Gastrocnemius medialis (tissue), 4 donors: ENCODE results near the gene SMIM44. TPM values are rescaled to one million over a fixed set of nuclear protein-coding genes. Genes with fewer than 3 reads are reported as not detected.
A peak's percentile ranks its signal among the peaks of the same experiment; 100 is the strongest.
"Not testable (repeated sequence)": the region's sequence is repeated elsewhere in the genome, so short reads cannot be mapped to it uniquely, and the experiment has no call there.

ENCODE experiments used
- ATAC-seq, 2 donors: fragments of 150-250 bp; one replicate each; pipeline ENCODE4 v1.9.1; 2016
- DNase-seq, 2 donors: peaks; one replicate each; pipeline ENCODE4 v3.0.0-alpha.2; 2019
- H3K27ac ChIP-seq, 4 donors: fragments of 200-600 bp; sonication (generic); 1 replicate in 1 of 4; 2 replicates in 3 of 4; pipeline ENCODE4 v1.5.1; 2016 to 2018; ENCODE audit warnings: mild to moderate bottlenecking in 2 of 4, moderate library complexity in 1 of 4
- H3K27me3 ChIP-seq, 3 donors: fragments of 200-600 bp; sonication (generic) in 2 of 3; 1 replicate in 1 of 3; 2 replicates in 2 of 3; pipeline versions ENCODE4 v1.5.1 to v1.6.0; 2016 to 2019; ENCODE audit warnings: mild to moderate bottlenecking in 1 of 3, moderate library complexity in 1 of 3
- H3K36me3 ChIP-seq, 2 donors: fragments of 200-600 bp; sonication (generic) in 1 of 2; one replicate each; pipeline ENCODE4 v1.5.1; 2017 to 2018
- H3K4me1 ChIP-seq, 2 donors: fragments of 200-600 bp; sonication (generic) in 1 of 2; one replicate each; pipeline ENCODE4 v1.5.1; 2016 to 2017; ENCODE audit warnings: mild to moderate bottlenecking in 2 of 2
- H3K4me3 ChIP-seq, 4 donors: fragments of 200-600 bp; sonication (generic) in 3 of 4; 1 replicate in 1 of 4; 2 replicates in 3 of 4; pipeline ENCODE4 v1.5.1; 2016 to 2019; ENCODE audit warnings: mild to moderate bottlenecking in 2 of 4
- H3K9me3 ChIP-seq, 3 donors: fragments of 200-600 bp; sonication (generic) in 2 of 3; 1 replicate in 1 of 3; 2 replicates in 2 of 3; pipeline ENCODE4 v1.5.1; 2016 to 2019
- POLR2A ChIP-seq, 2 donors: fragments of 450-650 bp; IDR thresholded peaks; one replicate each; pipeline ENCODE4 v1.6.1; 2017; ENCODE audit warnings: antibody characterized with exemption in 2 of 2, mild to moderate bottlenecking in 2 of 2, moderate library complexity in 2 of 2
- in situ Hi-C, 4 donors: fragments of 200-750 bp; cut with MboI; loops; one replicate each; pipeline versions ENCODE4 v1.15.0 to v1.8.0; 2017; ENCODE audit warnings: low sequenced_read_pairs in 4 of 4
- intact Hi-C: fragments of 100-400 bp; cut with DNase I; formaldehyde crosslinking; loops from one replicate; pipeline ENCODE4 v1.15.1; 2023; ENCODE audit warnings: low total_unique reads
- total RNA-seq, 4 donors: library from RNA; depleted of rRNA; stranded (reverse); fragments of >200 nt; gene quantifications; one replicate each; pipeline versions ENCODE4 v1.1.0 to v1.2.3, GENCODE V29; 2016
- TF ChIP-seq, protein P1 (sequence below), 5 experiments: fragments of 450-650 bp in 3 of 5; fragments of 200-600 bp in 2 of 5; sonication (generic) in 2 of 5; IDR thresholded peaks in 4 of 5; conservative IDR thresholded peaks in 1 of 5; 1 replicate in 4 of 5; 2 replicates in 1 of 5; pipeline ENCODE4 v1.5.1; 2016 to 2019; ENCODE audit warnings: antibody characterized with exemption in 5 of 5, mild to moderate bottlenecking in 3 of 5, moderate library complexity in 3 of 5

Gene SMIM44
- total RNA-seq, 4 donors from 2014 or later = not detected

DNA sequence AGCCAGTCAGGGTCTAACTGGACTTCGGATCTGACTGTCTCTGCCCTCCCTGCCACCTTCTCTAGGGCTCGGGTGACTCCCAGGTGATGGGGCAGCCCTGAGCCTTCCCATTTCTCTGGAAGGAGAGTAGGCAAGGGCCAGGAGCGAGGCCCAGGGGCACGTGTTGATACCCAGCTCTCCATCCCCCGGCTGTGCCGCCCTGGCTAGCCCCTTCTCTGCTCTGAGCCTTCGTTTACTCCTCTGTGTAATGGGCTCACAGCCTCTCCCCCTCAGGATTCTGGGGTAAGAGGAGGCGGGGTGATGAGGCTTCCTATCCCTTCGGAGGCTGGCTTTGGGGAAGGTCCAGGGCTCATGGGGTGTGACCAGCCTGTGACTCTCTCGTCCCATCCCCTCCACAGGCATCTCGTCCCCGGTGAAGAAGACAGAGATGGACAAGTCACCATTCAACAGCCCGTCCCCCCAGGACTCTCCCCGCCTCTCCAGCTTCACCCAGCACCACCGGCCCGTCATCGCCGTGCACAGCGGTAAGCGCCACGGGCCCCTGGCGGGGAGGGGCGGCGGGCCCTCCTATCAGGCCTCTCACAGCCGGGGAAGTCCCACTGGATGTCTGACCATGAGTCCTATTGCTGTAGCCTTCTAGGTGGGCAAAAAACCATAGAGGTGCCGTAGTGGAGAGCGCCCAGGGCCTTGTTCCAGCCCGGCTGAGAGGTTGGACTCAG lies 34.5 kb downstream of the SMIM44 start:
- in situ Hi-C loops = no loop called here
- no peak overlapping the region for H3K4me3 ChIP-seq
- peak overlapping the region; percentile 88 to 91 (median 89) for H3K27ac ChIP-seq
- no peaks in the 10 kb centered on the region for H3K27me3 ChIP-seq
- DNase-seq = peak in 1 of 2 donors; percentile 22
- no peaks in the 10 kb centered on the region for H3K9me3 ChIP-seq
- TF ChIP-seq, protein P1, sequence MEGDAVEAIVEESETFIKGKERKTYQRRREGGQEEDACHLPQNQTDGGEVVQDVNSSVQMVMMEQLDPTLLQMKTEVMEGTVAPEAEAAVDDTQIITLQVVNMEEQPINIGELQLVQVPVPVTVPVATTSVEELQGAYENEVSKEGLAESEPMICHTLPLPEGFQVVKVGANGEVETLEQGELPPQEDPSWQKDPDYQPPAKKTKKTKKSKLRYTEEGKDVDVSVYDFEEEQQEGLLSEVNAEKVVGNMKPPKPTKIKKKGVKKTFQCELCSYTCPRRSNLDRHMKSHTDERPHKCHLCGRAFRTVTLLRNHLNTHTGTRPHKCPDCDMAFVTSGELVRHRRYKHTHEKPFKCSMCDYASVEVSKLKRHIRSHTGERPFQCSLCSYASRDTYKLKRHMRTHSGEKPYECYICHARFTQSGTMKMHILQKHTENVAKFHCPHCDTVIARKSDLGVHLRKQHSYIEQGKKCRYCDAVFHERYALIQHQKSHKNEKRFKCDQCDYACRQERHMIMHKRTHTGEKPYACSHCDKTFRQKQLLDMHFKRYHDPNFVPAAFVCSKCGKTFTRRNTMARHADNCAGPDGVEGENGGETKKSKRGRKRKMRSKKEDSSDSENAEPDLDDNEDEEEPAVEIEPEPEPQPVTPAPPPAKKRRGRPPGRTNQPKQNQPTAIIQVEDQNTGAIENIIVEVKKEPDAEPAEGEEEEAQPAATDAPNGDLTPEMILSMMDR (IDR thresholded peaks at IDR 0.05 in 4 of 5, conservative IDR thresholded peaks at IDR 0.05 in 1 of 5) = no peak
- TF ChIP-seq POLR2A (IDR thresholded peaks at IDR 0.05) = no peak
- peaks cover 23 to 28% of the 10 kb centered on the region in 2 donors for H3K4me1 ChIP-seq
- no peak for ATAC-seq
- H3K36me3 ChIP-seq = peaks cover 0 to 35% of the 10 kb centered on the region in 2 donors
- intact Hi-C loops = no loop called here

DNA sequence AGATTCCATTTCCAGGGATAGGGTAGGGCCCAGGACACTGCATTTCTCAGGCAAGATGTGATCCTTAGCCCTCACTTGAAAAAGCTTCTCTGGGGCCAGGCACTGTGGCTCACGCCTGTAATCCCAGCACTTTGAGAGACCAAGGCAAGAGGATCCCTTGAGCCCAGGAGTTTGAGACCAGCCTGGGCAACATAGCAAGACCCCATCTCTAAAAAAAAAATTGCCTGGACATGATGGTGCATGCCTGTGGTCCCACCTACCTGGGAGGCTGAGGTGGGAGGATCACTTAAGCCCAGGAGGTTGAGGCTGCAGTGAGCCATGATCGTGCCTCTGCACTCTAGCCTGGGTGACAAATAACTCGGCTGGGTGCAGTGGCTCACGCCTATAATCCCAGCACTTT lies 36.6 kb downstream of the SMIM44 start:
- H3K4me3 ChIP-seq, ATAC-seq, DNase-seq, H3K27me3 ChIP-seq, H3K9me3 ChIP-seq, in situ Hi-C loops, intact Hi-C loops: not testable (repeated sequence)
- Histone ChIP-seq H3K4me1 (peaks cover 44 to 46% of the 10 kb centered on the region in 2 donors), H3K36me3 (peaks cover 0 to 18% of the 10 kb centered on the region in 2 donors), H3K27ac (peak overlapping the region; percentile 88 to 91 (median 89))

DNA sequence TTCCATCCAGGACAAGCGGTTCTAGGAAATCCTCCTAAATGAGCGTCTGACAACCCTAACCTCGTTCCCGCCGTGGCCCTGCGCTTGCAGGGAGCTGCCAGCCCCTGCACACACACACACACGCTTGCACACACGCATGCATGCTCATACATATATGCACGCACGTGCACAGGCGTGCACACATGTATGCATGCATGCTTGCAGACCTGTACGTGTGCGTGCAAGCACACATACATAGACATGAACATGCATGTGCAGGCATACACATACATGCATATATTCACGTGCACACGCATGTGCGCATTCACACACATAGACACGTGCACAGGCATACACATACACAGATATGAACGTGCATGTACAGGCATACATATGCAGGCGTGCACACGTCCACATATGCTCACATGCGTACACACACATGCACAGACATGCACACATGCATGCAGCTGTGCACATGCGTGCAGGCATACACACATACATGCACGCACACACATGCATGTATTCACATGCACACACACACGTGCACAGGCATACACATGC lies 38.5 kb downstream of the SMIM44 start:
- intact Hi-C loops = no loop called here
- ATAC-seq (no peak), DNase-seq (peak in 1 of 2 donors; percentile 12)
- H3K36me3 ChIP-seq = peaks cover 0 to 21% of the 10 kb centered on the region in 2 donors
- H3K4me1 ChIP-seq = peaks cover 51 to 53% of the 10 kb centered on the region in 2 donors
- TF ChIP-seq, protein P1 (IDR thresholded peaks at IDR 0.05 in 4 of 5, conservative IDR thresholded peaks at IDR 0.05 in 1 of 5) = no peak
- no peak for TF ChIP-seq POLR2A (IDR thresholded peaks at IDR 0.05)
- H3K27ac ChIP-seq = peak overlapping the region; percentile 88 to 91 (median 88)
- H3K4me3 ChIP-seq = no peak overlapping the region
- no peaks in the 10 kb centered on the region for H3K27me3 ChIP-seq
- in situ Hi-C loops = no loop called here
- H3K9me3 ChIP-seq = no peaks in the 10 kb centered on the region

DNA sequence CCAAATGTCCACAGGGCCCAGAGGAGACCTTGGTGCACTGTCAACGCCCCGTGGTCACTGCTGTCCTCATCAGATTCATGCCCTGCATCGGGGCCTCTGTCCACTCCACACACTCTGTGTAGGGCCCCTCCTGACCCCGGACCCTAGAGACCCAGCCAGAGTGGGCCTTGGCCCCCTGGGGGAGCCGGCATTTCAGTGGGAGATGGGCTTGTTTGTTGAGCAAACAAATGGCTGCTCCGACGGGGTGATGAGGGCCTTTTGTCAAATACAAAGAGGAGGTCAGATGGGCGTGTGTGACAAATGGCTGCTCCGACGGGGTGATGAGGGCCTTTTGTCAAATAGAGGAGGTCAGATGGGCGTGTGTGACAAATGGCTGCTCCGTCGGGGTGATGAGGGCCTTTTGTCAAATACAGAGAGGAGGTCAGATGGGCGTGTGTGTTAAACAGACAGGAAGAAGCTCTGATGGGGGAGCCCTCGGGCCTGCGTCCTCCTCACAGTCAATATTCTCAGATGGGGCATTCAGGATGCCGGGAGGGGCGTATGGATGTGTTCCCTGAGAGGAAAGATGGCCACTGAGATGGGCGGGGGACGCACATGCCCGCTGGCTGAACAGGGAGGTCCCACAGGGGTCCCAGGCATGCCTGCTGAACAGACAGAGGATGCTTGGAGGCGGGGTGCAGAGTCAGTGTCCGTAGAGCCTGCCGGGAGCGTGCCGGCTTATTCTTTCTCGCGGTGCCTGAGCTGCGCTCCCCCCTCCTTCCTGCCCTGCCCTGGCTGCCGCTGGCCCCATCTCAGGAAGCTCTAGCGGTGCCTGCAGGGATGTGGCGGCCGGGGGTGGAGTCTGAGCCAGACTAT lies 39.2 kb downstream of the SMIM44 start:
- no peak for TF ChIP-seq POLR2A (IDR thresholded peaks at IDR 0.05)
- TF ChIP-seq, protein P1 (IDR thresholded peaks at IDR 0.05 in 4 of 5, conservative IDR thresholded peaks at IDR 0.05 in 1 of 5) = no peak
- peak in 1 of 2 donors; percentile 50 for DNase-seq
- in situ Hi-C loops = no loop called here
- Histone ChIP-seq H3K27ac (peak overlapping the region; percentile 76 to 89 (median 85)), H3K4me1 (peaks cover 51 to 53% of the 10 kb centered on the region in 2 donors), H3K36me3 (peaks cover 0 to 14% of the 10 kb centered on the region in 2 donors), H3K27me3 (no peaks in the 10 kb centered on the region), H3K4me3 (no peak overlapping the region), H3K9me3 (no peaks in the 10 kb centered on the region)
- ATAC-seq = peak in 1 of 2 donors; percentile 22
- intact Hi-C loops = no loop called here
